Astrocyte (in vitro differentiated cells and primary cell): ENCODE measurements around the gene DOCK7. TPM values are rescaled to one million over a fixed set of nuclear protein-coding genes. Genes with fewer than 3 reads are reported as not detected.

Source experiments
- DNase-seq: peaks from one replicate; pipeline ENCODE4 v3.0.0-alpha.2; 2010; ENCODE audit warnings: low read depth
- FAIRE-seq: peaks from 2 replicates; lab custom pipeline; 2011; peaks lifted over from hg19 to GRCh38; lab: Jason Lieb, UNC
- H2AFZ ChIP-seq: 2 replicates; pipeline ENCODE4 v1.6.0; 2012; ENCODE audit warnings: low read depth, low read length, inconsistent platforms
- H3K27ac ChIP-seq: 2 replicates; pipeline ENCODE4 v1.5.1; 2011; ENCODE audit warnings: low read depth, low read length, inconsistent platforms
- H3K27me3 ChIP-seq: 2 replicates; pipeline ENCODE4 v1.6.0; 2011; ENCODE audit warnings: low read length, inconsistent platforms; ENCODE audit not compliant: insufficient read depth
- H3K36me3 ChIP-seq: 2 replicates; pipeline ENCODE4 v1.5.1; 2011; ENCODE audit warnings: low read length, inconsistent platforms; ENCODE audit not compliant: insufficient read depth
- H3K4me1 ChIP-seq: 2 replicates; pipeline ENCODE4 v1.5.1; 2011; ENCODE audit warnings: low read length, inconsistent platforms; ENCODE audit not compliant: insufficient read depth
- H3K4me2 ChIP-seq: 2 replicates; pipeline ENCODE4 v1.6.0; 2012; ENCODE audit warnings: low read length, inconsistent platforms
- H3K4me3 ChIP-seq: 2 replicates; pipeline ENCODE4 v1.5.1; 2011; ENCODE audit warnings: low read depth, mild to moderate bottlenecking, low read length, inconsistent platforms; ENCODE audit not compliant: insufficient read depth
- H3K79me2 ChIP-seq: 2 replicates; pipeline ENCODE4 v1.6.0; 2012; ENCODE audit warnings: mild to moderate bottlenecking, low read length, inconsistent platforms; ENCODE audit not compliant: insufficient read depth
- H3K9ac ChIP-seq: 2 replicates; pipeline ENCODE4 v1.6.0; 2012; ENCODE audit warnings: mild to moderate bottlenecking, low read length, inconsistent platforms
- H3K9me3 ChIP-seq: 2 replicates; pipeline ENCODE4 v1.5.1; 2012; ENCODE audit warnings: low read depth, mild to moderate bottlenecking, low read length, inconsistent platforms; ENCODE audit not compliant: insufficient read depth
- H4K20me1 ChIP-seq: 2 replicates; pipeline ENCODE4 v1.6.0; 2012; ENCODE audit warnings: low read length, inconsistent platforms; ENCODE audit not compliant: insufficient read depth
- H3K27ac Mint-ChIP-seq: one replicate; pipeline ENCODE4 v1.8.0; 2021; ENCODE audit warnings: mild to moderate bottlenecking, mixed read lengths; ENCODE audit not compliant: unreplicated experiment
- H3K27me3 Mint-ChIP-seq: one replicate; pipeline ENCODE4 v1.8.0; 2021; ENCODE audit warnings: low read depth, mixed read lengths; ENCODE audit not compliant: unreplicated experiment
- H3K36me3 Mint-ChIP-seq: one replicate; pipeline ENCODE4 v1.8.0; 2021; ENCODE audit warnings: low read depth, mixed read lengths; ENCODE audit not compliant: unreplicated experiment
- H3K4me1 Mint-ChIP-seq: one replicate; pipeline ENCODE4 v1.8.0; 2021; ENCODE audit warnings: low read depth, mixed read lengths; ENCODE audit not compliant: unreplicated experiment
- H3K4me3 Mint-ChIP-seq: one replicate; pipeline ENCODE4 v1.8.0; 2021; ENCODE audit warnings: mild to moderate bottlenecking, moderate library complexity, mixed read lengths; ENCODE audit not compliant: unreplicated experiment
- H3K9me3 Mint-ChIP-seq: one replicate; pipeline ENCODE4 v1.8.0; 2021; ENCODE audit warnings: mild to moderate bottlenecking, mixed read lengths; ENCODE audit not compliant: unreplicated experiment
- CTCF ChIP-seq: IDR thresholded peaks from 2 replicates; pipeline ENCODE4 v1.5.1; 2011; ENCODE audit warnings: low read depth, mild to moderate bottlenecking, inconsistent platforms, low read length, moderate library complexity; ENCODE audit not compliant: insufficient read depth
- EZH2 ChIP-seq: IDR thresholded peaks from 2 replicates; pipeline ENCODE4 v1.6.1; 2012; ENCODE audit warnings: mild to moderate bottlenecking, low read length, inconsistent platforms; ENCODE audit not compliant: insufficient read depth
- total RNA-seq: library from RNA; stranded (reverse); gene quantifications from 2 replicates; pipeline ENCODE4 v1.2.1, GENCODE V29; 2021

DOCK7 gene
- total RNA-seq, 1 donor from 2014 or later: 68.7 TPM

DNA sequence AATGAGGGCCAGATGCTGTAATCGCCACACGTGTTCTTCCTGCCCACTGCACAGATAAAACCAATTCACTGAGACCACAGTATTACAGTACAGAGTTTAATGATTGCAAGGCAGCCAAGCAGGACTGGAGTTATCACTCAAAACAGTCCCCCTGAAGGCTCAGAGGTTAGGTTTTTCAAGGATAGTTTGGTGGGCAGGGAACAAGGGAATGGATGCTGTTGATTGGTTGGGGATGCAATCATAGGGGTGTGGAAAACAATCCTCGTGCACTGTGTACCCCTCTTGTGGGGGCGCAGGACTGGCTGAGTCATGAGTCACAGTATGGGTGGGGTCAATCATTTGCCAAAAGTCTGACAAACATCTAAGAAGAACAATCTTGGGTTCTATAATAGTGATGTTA lies 263.8 kb downstream of the DOCK7 start:
- Histone ChIP-seq H3K4me2 (no peak overlapping the region), H4K20me1 (no peaks in the 10 kb centered on the region), H3K9me3 (no peaks in the 10 kb centered on the region), H3K4me1 (no peaks in the 10 kb centered on the region), H3K27me3 (no peaks in the 10 kb centered on the region), H3K79me2 (no peaks in the 10 kb centered on the region), H2AFZ (no peak overlapping the region), H3K27ac (no peak overlapping the region), H3K9ac (no peak overlapping the region), H3K4me3 (no peak overlapping the region), H3K36me3 (no peaks in the 10 kb centered on the region)
- H3K4me3 Mint-ChIP-seq: no peak overlapping the region
- FAIRE-seq: no peak
- TF ChIP-seq EZH2: no peak
- no peak for TF ChIP-seq CTCF
- H3K36me3 Mint-ChIP-seq: no peaks in the 10 kb centered on the region
- no peaks in the 10 kb centered on the region for H3K27me3 Mint-ChIP-seq
- DNase-seq: peak; percentile 18
- peaks cover 3% of the 10 kb centered on the region for H3K4me1 Mint-ChIP-seq
- H3K9me3 Mint-ChIP-seq: no peaks in the 10 kb centered on the region
- H3K27ac Mint-ChIP-seq: no peak overlapping the region

GRCh38 chr1:62423580-62424242 lies 264.5 kb downstream of the DOCK7 start:
- no peak overlapping the region for H3K4me3 ChIP-seq
- Mint-ChIP-seq H3K27me3 (no peaks in the 10 kb centered on the region), H3K9me3 (no peaks in the 10 kb centered on the region), H3K4me3 (no peak overlapping the region), H3K4me1 (peaks cover 3% of the 10 kb centered on the region), H3K27ac (no peak overlapping the region), H3K36me3 (no peaks in the 10 kb centered on the region)
- no peaks in the 10 kb centered on the region for H3K9me3 ChIP-seq
- TF ChIP-seq EZH2 (no peak), CTCF (no peak)
- DNase-seq (no peak), FAIRE-seq (no peak)
- H3K27ac ChIP-seq: no peak overlapping the region
- no peaks in the 10 kb centered on the region for H3K4me1 ChIP-seq
- no peaks in the 10 kb centered on the region for H3K27me3 ChIP-seq
- H4K20me1 ChIP-seq: no peaks in the 10 kb centered on the region
- no peak overlapping the region for H3K9ac ChIP-seq
- no peaks in the 10 kb centered on the region for H3K36me3 ChIP-seq
- no peak overlapping the region for H3K4me2 ChIP-seq
- H3K79me2 ChIP-seq: no peaks in the 10 kb centered on the region
- H2AFZ ChIP-seq: no peak overlapping the region

- Histone ChIP-seq H3K27me3 (no peaks in the 10 kb centered on the region), H3K4me3 (no peak overlapping the region), H3K4me1 (no peaks in the 10 kb centered on the region), H3K27ac (no peak overlapping the region), H3K79me2 (no peaks in the 10 kb centered on the region), H2AFZ (no peak overlapping the region), H3K36me3 (no peaks in the 10 kb centered on the region), H3K4me2 (no peak overlapping the region), H3K9ac (no peak overlapping the region), H3K9me3 (no peaks in the 10 kb centered on the region), H4K20me1 (no peaks in the 10 kb centered on the region)
- FAIRE-seq (no peak), DNase-seq (no peak)
- Mint-ChIP-seq H3K27ac (no peak overlapping the region), H3K27me3 (no peaks in the 10 kb centered on the region), H3K4me3 (no peak overlapping the region), H3K9me3 (no peaks in the 10 kb centered on the region), H3K4me1 (peaks cover 11% of the 10 kb centered on the region), H3K36me3 (no peaks in the 10 kb centered on the region)
- TF ChIP-seq CTCF (no peak), EZH2 (no peak)
Measured at GRCh38 chr1:62420214-62420613, 268.0 kb downstream of the DOCK7 start.
